ENCODE data around the gene CDH23. TPM values are rescaled to one million over a fixed set of nuclear protein-coding genes. Genes with fewer than 3 reads are reported as not detected.

The CDH23 gene
- total RNA-seq, 1 experiment from 2014 or later = 2.9 TPM

GRCh38 chr10:71850021-71850742 lies 453.5 kb downstream of the CDH23 start:
- H3K4me3 Mint-ChIP-seq = peak overlapping the region; percentile 96
- H3K27ac Mint-ChIP-seq = peak overlapping the region; percentile 94
- CTCF ChIA-PET = interaction anchor here (1.1 to 2.4 kb wide), 6 partner anchors 10 to 153 kb away, joined by 3 to 17 read pairs (median 7); no protein-coding TSS in a partner anchor
- no peaks in the 10 kb centered on the region for H3K27me3 Mint-ChIP-seq (ENCODE audit: low read depth)
- H3K4me1 Mint-ChIP-seq = peaks cover 40% of the 10 kb centered on the region
- TF ChIP-seq RELA (CRISPR knock-in tag; IDR thresholded peaks at IDR 0.05; ENCODE audit: borderline replicate concordance) = no peak
- TF ChIP-seq, protein P1, sequence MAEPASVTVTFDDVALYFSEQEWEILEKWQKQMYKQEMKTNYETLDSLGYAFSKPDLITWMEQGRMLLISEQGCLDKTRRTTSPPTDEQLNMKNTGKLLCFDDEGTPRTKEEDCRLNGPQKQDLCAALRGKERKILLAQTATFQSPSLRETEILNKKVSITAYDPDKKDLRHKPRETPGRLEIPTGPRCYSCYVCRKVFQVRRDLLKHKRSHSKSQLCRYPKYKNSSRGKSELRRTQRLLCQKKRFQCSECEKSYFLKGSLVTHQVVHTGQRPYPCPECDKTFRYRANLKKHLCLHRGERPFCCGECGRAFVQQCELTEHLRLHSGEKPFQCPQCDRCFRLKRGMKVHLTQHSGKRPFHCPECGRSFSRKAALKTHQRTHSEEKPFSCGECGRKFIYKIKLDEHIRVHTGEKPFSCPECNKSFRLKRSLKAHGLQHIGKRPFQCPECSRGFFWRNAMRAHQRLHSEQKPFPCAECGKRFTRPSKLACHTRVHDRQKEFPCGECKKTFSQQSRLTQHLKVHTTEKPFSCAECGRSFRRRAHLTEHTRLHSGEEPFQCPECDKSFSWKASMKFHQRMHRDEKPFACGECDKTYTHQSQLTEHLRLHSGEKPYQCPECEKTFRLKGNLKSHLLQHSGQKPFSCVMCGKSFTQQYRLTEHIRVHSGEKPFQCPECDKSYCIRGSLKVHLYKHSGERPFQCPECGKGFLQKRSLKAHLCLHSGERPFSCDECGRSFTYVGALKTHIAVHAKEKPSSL (CRISPR knock-in tag; conservative IDR thresholded peaks at IDR 0.05) = no peak
- no peak for TF ChIP-seq ZNF512 (CRISPR knock-in tag; IDR thresholded peaks at IDR 0.05; ENCODE audit: borderline replicate concordance)
- no peak for TF ChIP-seq RORB (CRISPR knock-in tag; IDR thresholded peaks at IDR 0.05)
- TF ChIP-seq, protein P2, sequence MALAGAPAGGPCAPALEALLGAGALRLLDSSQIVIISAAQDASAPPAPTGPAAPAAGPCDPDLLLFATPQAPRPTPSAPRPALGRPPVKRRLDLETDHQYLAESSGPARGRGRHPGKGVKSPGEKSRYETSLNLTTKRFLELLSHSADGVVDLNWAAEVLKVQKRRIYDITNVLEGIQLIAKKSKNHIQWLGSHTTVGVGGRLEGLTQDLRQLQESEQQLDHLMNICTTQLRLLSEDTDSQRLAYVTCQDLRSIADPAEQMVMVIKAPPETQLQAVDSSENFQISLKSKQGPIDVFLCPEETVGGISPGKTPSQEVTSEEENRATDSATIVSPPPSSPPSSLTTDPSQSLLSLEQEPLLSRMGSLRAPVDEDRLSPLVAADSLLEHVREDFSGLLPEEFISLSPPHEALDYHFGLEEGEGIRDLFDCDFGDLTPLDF (CRISPR knock-in tag; IDR thresholded peaks at IDR 0.05) = no peak
- TF ChIP-seq, protein P3, sequence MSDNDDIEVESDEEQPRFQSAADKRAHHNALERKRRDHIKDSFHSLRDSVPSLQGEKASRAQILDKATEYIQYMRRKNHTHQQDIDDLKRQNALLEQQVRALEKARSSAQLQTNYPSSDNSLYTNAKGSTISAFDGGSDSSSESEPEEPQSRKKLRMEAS (CRISPR knock-in tag; IDR thresholded peaks at IDR 0.05) = no peak
- no peak for TF ChIP-seq ZNF232 (CRISPR knock-in tag; IDR thresholded peaks at IDR 0.05)
- TF ChIP-seq GTF2I (CRISPR knock-in tag; conservative IDR thresholded peaks at IDR 0.05) = no peak
- no peak for TF ChIP-seq MXD4 (CRISPR knock-in tag; IDR thresholded peaks at IDR 0.05; ENCODE audit: borderline replicate concordance)
- no peak for ATAC-seq
- POLR2A ChIA-PET = interaction anchor here (1.6 to 2.4 kb wide), 2 partner anchors 10 kb away, joined by 12 read pairs; no protein-coding TSS in a partner anchor
- no peaks in the 10 kb centered on the region for H3K9me3 Mint-ChIP-seq
- H3K36me3 Mint-ChIP-seq = peaks cover 2% of the 10 kb centered on the region; the same call in 1 of the 2 replicates
- DNase-seq (ENCODE audit: low spot score) = no peak

- no peaks in the 10 kb centered on the region for H3K9me3 Mint-ChIP-seq
- H3K36me3 Mint-ChIP-seq = peaks cover 2% of the 10 kb centered on the region; the same call in 1 of the 2 replicates
- H3K27me3 Mint-ChIP-seq (ENCODE audit: low read depth) = no peaks in the 10 kb centered on the region
- H3K4me1 Mint-ChIP-seq = peaks cover 40% of the 10 kb centered on the region
- POLR2A ChIA-PET = interaction anchor here (0.6 to 2.4 kb wide), 3 partner anchors 10 to 77 kb away, joined by 3 to 12 read pairs (median 12); no protein-coding TSS in a partner anchor
- peak within 1 kb of the TSS; percentile 96 for H3K4me3 Mint-ChIP-seq
- CTCF ChIA-PET = interaction anchor here (0.7 to 2.4 kb wide), 10 partner anchors 9 to 198 kb away, joined by 3 to 17 read pairs (median 4); no protein-coding TSS in a partner anchor
- H3K27ac Mint-ChIP-seq = peak within 1 kb of the TSS; percentile 94
- ATAC-seq (peak; percentile 97), DNase-seq (ENCODE audit: low spot score) (peak; percentile 98)
- TF ChIP-seq MYBL2 (CRISPR knock-in tag; IDR thresholded peaks at IDR 0.05) (no peak), ZNF138 (CRISPR knock-in tag; conservative IDR thresholded peaks at IDR 0.05) (no peak), FOXK1 (CRISPR knock-in tag; IDR thresholded peaks at IDR 0.05) (peak; percentile 90), CREM (CRISPR knock-in tag; IDR thresholded peaks at IDR 0.05) (peak; percentile 85), GRHL2 (CRISPR knock-in tag; IDR thresholded peaks at IDR 0.05; ENCODE audit: insufficient replicate concordance, severe bottlenecking) (no peak), ELF4 (CRISPR knock-in tag; IDR thresholded peaks at IDR 0.05; ENCODE audit: low read depth) (no peak), ZNF671 (CRISPR knock-in tag; IDR thresholded peaks at IDR 0.05) (no peak), ESRRA (CRISPR knock-in tag; IDR thresholded peaks at IDR 0.05; ENCODE audit: borderline replicate concordance) (no peak), STAT6 (CRISPR knock-in tag; conservative IDR thresholded peaks at IDR 0.05; ENCODE audit: low read depth) (no peak), ETV6 (CRISPR knock-in tag; IDR thresholded peaks at IDR 0.05) (peak; percentile 68; the same call in 1 of the 2 replicates), NR3C1 (CRISPR knock-in tag; conservative IDR thresholded peaks at IDR 0.05; ENCODE audit: low read depth) (no peak), ZNF232 (CRISPR knock-in tag; IDR thresholded peaks at IDR 0.05) (no peak), SP1 (CRISPR knock-in tag; conservative IDR thresholded peaks at IDR 0.05) (peak; percentile 66), SMAD4 (CRISPR knock-in tag; IDR thresholded peaks at IDR 0.05) (no peak), ZBTB21 (CRISPR knock-in tag; IDR thresholded peaks at IDR 0.05; ENCODE audit: borderline replicate concordance) (no peak)
- TF ChIP-seq, protein P4, sequence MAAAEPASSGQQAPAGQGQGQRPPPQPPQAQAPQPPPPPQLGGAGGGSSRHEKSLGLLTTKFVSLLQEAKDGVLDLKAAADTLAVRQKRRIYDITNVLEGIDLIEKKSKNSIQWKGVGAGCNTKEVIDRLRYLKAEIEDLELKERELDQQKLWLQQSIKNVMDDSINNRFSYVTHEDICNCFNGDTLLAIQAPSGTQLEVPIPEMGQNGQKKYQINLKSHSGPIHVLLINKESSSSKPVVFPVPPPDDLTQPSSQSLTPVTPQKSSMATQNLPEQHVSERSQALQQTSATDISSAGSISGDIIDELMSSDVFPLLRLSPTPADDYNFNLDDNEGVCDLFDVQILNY (CRISPR knock-in tag; IDR thresholded peaks at IDR 0.05) = peak; percentile 76
Measured at GRCh38 chr10:71850743-71851464, 454.2 kb downstream of the CDH23 start, which contains the start of gene PSAP. Gene PSAP (minus strand): TSS chr10:71851251. CDS start chr10:71851221, 30 bp downstream.

Measured in WTC11 (cell line).